GM18511 (cell line): ENCODE results near the gene ATP6V0D1.

ENCODE experiments used
- ATAC-seq: cut with Tn5 transposase; IDR thresholded peaks from one replicate; pipeline ENCODE4 v1.9.1; 2021; ENCODE audit warnings: mild to moderate bottlenecking, moderate library complexity; ENCODE audit not compliant: unreplicated experiment

The ATP6V0D1 gene

DNA sequence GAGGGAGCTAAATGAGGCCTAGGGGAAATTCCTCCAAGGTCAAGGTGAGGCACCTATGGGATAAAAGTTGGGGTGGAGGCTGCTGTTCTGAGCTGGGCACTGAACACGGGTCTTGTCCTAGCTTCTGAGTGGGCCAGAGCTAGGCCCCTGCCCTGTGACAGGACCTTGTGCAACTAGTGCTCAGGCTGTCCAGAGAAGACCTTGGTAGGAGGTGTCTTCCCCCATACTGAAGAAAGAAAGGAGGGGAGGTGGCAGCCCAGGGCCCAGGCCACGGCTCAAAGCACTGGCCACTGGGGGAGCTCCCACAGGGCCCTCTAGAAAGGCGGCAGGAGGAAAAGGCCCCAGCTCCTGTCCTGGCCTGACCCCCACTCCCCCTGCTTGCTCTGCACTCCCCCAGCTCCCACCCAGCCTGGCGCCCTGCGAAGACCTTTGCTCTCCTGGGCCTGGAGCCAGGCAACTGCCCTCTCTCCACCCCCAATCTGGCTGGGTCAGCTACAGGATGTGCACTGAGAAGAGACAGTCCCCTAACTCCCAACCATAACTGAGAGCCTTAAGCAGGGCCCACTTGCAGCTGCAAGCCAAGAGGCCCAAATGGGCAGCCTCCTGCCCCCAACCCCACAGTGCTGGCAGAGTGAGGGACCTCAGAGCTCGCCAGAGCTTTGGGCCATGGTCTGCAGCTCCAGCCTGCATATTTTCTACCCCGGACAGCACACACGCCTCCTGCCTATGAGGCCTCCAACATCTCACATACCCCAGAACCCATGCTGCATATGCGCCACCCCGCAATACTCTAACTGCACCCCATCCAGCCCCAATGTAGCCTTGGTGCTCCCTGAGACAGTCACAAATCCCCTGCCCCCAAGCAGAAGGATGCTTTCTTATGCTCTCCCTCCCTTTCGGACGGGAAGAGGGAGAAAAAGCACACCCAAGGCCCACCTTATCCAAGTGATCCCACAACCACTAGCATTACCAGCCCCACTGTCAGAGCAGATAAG lies 34.7 kb downstream of the ATP6V0D1 start:
- ATAC-seq = no peak

DNA sequence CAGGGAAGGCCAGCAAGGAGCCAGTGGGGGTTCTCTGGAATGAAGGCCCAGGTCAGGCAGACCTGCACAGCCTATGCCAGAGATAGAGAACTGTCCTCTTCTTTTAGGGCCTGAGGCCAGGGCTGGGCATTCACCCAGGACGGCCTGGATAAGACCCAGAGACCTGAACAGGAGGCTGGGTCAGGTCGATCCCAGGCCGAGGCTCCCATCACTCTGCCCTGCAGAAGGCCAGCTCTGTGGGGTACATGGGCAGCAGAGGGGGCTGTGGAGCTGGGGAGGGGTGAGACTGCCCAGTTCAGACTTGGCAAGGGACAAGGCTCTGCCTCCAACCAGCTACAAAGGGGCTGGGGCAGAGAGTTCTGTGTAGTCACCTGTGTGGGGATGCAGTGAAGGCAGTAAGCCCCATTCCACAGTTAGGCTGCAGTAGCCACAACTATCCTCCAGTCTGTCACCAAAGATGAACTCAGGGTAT lies 35.5 kb downstream of the ATP6V0D1 start:
- no peak for ATAC-seq

DNA sequence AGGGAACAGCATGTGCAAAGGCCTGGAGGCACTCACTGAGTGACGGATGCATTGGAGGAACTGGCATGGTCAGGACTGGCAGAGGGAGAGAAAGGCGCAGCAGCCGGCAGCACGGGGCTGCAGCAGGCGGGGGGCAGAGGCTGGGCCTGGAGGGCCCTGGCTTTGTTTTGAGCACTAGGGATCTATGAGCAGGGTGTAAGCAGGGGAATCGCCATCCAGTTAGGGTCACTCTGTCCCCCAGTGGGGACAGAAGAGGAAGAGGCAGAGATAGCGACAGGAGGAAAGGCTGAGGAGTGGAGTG lies 35.9 kb downstream of the ATP6V0D1 start:
- ATAC-seq = no peak

DNA sequence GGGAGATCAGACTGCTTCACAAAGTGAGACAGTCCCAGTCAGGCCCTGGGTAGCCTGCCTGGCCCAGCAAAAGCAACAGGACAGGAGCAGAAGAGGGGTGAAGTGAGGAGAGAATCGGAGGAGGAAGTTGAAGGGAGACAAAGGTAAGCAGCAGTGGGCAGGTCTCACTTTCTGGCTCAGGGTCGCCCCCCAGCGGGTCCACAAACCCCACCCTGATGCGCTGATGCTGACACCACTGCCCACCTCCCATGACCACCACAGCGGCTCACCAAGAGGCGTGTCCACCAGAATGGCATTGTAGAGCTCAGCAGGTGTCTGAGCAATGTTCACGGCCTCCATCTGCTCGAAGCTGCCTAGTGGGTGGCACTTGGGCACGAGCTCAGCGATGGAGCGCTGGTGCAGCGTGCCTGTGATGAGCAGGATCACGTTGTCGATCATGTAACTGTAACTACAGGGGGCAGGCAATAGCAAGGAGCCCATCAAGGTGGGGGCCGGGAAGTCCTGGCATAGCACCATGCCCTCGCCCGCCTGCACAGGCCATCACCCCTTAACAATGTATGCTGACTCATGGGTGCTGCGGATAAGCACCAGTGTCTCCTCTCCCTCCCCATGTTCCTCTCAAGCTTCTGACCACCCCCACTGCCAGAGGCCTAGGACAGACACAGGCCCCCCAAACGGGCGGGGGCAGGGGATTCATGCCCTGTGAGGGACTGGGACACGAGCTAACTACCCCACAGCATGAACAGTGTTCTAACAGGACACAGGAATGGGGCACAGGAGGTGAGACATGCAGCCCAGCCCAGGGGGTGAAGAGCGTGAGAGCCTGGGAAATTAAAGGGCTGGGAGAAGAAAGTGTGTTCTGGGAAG lies 36.5 kb downstream of the ATP6V0D1 start:
- no peak for ATAC-seq

DNA sequence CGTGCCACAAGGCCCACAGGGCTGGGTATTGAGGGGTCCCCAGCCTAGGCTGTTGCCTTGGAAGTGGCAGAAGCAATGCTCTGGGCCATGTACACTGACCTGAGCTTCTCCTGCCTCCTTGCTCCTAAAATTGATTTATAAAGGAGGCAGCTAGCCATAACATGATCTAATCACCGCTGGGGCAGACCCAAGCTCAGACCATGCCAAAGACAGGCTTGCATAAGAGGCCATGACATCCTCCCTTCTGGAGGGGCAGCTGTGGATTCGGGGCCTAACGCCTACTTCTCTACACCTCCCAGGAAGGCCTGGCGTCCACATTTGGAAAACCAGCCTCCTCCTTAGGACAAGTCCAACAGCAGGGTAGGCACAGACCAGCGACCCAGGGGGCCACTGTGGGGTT lies 37.7 kb downstream of the ATP6V0D1 start:
- ATAC-seq = no peak

DNA sequence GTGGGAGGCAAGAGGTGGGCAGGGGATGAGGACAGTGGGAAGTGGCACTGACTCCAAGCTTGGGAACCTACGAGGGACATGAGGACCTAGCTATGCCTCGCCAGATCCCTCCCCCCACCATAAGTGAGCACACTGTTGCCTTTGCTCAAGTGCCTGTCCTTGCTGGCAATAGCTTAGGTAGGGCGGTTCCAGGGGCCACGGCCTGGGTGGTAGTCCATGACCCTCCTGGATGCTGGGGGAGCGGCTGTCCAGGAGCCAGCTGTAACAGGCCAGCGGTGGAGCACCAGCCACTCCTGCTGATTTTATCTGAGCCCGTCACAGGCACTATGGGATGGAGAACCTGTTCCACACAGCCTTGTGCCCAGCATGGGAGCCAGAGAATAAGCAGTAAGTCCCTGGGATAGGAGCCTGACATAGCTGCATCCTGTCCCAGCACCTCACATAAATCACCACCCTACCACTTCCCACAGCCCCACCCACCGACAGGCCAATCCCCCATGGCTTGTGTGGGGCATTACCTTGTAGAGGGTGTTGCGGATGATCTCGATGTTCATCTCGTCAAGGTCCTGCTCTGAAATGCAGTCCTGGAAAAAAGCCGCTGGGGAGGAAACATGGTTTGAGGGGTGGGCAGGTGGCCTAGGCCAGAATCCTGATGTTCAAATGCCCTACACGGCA lies 38.2 kb downstream of the ATP6V0D1 start:
- no peak for ATAC-seq

DNA sequence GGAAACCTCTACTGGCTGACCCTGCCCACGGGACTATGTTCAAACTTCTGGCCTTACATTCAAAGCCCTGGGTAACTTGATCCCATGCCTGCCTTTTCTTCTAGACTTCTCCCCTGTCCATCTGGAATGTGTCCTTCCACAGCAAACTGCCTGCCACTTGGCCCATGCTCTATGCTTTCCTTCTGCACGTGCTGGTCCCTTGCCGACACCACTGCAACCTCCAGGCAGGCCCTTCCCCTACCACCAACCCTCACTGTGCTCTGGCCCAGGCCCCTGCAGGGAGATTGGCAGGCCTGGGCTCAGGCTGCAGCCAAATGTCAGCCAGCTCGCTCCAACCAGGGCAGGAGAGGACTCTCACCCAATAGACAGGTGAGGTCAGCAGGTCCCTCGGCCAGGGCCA lies 39.0 kb downstream of the ATP6V0D1 start:
- ATAC-seq = no peak

DNA sequence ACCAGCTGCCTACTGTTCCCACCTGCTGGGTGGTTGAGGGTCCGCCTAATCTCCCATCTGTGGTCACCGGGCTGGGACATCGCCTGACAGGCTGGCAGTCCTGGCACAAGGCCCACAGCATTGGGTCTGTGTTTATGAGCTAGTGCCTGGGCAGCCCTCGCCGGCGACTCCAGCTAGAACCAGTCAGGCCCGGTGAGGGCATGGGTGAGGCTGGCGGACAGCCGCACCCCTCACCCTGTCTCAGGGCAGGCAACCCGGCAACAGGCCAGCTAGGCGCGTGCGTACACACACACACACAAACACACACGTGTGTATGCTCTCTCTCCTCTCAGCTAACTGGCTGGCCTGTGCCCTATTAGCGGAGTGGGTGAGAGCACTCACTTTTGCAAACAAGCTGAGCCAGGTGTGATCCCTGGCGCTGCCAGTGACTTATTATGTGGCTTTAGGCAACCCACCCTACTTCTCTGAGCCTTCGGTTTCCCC lies 39.6 kb downstream of the ATP6V0D1 start:
- ATAC-seq = no peak

DNA sequence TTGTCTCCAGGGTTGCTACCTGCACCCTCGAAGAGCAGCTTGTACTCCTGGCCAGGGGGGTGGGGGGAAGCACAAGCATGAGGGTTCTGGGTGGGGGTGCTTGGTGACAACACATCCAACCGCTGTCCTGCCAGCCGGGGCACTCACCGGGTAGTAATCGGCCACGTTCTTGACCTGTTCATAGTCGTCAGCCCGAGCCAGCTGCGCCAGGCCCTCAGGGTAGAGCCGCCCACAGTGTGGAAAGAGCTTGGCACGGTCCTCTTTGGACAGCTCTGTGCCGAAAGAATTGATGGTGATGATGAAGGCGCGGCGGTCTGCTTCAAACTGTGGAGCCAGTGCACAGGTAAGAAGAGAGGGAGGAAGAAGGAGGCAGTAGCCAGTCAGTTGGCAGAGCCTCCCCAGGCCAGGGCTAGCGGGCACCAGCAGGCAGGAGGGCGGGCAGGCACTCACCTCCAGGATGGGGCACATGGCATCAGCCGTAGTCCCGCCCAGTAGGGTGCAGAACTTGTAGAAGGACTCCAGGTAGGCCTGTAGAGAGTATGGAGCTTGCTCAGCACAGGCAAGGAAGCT lies 42.0 kb downstream of the ATP6V0D1 start:
- ATAC-seq = no peak

DNA sequence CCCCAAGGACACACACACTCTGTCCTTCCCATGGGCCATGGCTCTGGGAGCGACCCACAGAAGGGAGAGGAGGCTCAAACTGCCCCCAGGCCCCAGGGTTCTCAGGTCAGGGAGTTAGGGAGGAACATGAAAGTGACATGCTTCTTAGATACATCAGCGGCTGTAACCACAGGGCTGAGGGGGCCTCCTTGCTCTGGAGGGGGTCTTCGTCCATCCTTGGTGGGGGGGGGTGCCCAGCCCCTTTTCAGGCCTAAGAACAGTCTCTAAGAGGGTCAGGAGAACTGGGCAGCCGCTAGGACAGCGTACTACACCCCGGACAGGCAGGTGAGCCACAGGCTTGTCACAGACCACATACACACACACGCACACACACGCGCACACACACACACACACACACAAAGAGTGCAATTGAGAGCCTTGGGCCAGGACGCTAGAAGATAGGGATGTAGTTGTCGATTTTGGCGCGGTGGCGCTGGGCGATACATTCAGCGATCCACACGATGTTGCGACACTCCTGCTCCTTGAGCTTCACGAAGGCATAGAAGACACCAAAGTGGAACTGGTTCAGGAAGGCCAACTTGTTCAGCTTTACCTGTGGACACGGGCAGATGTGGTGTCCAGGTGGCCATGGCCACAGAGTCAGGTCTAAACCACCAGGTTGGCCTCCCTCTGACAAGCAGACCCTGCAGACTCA lies 42.7 kb downstream of the ATP6V0D1 start:
- no peak for ATAC-seq

DNA sequence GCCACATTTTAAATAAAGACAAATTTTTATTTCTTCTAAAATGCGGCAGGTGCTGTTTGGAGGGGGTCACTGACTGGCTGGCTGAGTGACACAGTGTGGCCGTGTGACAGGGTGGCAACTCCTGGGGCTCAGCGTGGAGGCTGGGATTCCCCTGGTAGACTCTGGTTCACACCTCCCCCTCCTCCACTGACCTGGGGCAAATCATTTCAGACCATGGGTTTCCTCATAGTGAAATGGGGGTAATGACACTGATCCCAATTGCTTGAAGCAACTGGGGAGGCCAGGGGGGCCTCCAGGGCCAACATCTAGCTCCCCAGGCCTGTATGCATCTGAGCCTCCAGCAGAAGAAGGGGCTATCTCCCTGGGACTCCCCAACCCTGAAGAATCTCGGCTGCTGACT lies 43.4 kb downstream of the ATP6V0D1 start:
- no peak for ATAC-seq

DNA sequence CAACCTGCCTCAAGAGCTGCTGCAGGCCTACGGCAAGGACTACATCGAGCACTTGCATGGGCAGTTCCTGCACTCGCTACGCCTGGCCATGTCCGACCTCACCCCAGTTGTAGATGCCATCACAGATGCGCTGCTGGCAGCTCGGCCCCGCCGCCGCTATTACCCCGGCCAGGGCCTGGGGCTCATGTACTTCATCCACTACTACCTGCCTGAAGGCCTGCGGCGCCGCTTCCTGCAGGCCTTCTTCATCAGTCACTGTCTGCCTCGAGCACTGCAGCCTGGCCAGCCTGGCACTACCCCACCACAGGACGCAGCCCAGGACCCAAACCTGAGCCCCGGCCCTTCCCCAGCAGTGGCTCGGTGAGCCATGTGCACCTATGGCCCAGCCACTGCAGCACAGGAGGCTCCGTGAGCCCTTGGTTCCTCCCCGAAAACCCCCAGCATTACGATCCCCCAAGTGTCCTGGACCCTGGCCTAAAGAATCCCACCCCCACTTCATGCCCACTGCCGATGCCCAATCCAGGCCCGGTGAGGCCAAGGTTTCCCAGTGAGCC lies 44.2 kb downstream of the ATP6V0D1 start:
- ATAC-seq = no peak

DNA sequence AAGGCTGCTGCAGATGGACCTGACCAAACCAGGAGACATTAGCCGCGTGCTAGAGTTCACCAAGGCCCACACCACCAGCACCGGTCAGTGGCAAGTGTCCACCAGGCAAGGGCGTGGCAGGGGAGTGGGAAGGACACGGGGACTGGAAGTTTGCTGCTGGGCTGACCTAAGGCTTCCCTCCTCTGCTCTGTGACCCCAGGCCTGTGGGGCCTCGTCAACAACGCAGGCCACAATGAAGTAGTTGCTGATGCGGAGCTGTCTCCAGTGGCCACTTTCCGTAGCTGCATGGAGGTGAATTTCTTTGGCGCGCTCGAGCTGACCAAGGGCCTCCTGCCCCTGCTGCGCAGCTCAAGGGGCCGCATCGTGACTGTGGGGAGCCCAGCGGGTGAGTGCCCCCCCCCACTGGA lies 45.2 kb downstream of the ATP6V0D1 start:
- no peak for ATAC-seq

DNA sequence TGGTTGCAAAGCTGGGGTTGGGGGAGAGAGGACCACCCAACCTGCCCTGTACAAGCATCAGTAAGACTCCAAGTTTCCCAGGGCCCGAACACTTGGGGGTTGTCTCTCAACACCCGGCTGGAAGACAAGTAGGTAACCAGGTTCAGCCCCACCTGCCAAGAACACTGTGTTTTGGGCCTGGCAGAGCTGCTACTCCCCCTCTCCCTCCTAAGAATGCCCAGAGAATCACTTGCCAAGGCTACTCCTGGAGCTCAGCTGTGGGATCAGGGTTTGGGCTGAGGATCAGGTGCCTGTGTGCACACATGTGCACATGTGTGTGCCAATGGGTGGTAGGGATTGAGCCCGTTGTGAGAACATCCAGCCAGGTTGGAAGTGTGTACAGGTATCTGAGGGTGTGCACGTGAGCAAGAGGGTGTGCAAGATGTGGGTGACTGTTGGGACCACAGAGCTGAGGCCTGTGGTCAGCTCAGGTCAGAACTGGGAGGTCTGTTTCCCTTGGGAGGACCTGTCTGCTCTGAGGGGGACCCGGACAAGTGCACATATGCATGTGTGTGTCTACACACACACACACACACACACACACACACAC lies 47.7 kb downstream of the ATP6V0D1 start:
- ATAC-seq = no peak

DNA sequence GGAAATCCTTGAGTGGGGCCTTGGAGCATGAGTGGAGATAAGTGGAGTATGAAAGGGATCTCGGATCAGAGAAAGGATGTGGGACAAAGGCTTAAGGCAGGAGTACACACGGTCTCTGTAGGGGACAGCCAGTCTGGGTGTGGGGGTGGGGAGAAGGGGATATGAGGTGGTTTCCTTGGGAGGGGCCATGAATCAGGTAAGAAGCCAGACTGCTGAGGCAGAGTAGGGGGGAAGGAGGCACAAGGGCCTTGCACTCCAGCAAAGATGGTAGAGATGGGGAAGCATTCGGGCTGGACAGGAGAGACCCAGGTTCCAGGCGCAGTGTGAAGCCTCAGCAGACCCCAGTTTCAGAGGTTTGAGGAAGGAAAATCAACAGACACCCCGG lies 48.5 kb downstream of the ATP6V0D1 start:
- ATAC-seq = no peak

DNA sequence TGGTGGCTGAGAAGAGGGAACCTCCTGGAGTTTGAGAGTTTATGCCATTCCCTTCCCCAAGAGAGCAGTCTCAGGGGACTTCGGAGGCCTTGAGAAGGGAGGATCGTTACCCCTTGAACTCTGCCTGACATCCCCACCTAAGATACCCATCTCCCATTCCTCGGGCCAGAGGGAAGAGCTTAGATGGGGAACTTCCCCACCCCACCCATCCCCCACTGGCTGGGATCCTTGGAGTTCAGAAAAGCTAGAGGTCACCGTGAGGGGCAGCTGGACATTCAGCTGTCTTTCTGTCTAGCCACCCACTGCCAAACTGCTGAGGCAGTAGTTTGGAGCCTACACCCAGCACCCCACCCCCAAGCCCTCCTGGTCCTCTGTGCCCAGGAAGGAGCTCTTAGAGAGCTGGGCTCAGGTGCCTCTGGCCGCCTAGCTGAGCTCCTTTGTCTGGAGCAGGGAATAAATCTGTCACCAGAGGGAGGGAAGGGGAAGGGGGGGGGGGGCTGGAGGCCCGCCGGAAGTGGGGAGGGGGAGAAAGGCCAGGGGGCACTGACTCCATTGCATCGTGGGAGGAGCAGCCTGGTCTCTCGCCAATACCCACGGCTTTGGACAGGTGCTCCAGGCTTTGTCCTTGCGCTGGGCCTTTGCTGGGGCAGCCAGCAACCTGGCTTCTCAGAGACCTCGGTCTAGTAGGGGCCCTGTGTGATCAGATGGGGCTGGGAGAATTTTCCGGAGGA lies 49.0 kb downstream of the ATP6V0D1 start:
- no peak for ATAC-seq

DNA sequence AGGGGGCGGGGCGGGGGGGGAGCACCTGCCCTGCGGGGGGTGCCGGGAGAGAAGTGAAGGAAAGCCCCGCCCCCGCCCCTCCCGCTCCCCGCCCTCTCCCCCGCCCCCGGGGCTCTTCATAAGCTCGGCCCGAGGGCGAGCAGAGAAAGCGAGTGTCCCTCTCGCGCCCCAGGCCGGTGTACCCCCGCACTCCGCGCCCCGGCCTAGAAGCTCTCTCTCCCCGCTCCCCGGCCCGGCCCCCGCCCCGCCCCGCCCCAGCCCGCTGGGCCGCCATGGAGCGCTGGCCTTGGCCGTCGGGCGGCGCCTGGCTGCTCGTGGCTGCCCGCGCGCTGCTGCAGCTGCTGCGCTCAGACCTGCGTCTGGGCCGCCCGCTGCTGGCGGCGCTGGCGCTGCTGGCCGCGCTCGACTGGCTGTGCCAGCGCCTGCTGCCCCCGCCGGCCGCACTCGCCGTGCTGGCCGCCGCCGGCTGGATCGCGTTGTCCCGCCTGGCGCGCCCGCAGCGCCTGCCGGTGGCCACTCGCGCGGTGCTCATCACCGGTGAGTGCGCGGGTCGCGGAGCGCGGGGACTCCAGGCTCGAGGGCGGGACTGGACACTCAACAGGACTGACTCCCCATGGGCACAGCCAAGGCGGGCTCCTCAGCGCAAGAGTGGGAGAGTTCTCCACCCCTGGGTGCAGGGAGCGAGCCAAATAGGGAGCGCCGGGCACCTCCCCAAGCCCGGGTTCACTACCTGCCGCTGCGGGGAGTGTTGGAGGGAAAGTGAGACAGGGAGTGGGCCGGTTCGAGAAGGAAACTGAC lies 49.8 kb downstream of the ATP6V0D1 start, which contains the start of gene HSD11B2:
TSS of gene HSD11B2 (plus strand) at position 145 of the 798 bp plus-strand sequence. CDS start at position 273, 128 bp downstream.
- ATAC-seq = no peak

DNA sequence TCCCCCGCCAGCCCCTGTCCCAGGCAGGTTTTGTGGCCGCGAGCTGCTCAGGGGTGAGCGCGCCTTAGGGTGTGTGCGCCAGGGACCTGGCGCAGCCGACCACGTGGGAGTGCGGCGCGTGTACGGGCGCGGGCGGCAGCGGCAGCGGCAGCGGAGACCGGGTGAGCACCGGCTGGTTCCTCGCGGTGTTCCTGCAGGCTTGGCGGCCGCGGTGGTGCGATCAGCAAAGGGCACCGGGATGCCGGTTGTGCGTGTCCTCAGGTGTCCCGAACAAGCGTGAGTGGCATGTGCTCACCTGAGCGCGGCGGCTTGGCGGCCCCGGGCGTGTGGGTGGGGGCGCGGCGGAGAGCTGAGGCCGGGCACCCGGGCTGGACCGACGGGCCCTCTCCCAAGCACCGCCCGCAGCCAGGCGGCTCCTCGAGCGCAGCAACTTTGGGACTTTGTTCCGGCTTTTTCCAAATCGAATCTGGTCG lies 50.4 kb downstream of the ATP6V0D1 start:
- no peak for ATAC-seq
